GM19328 (cell line): Measurements from ENCODE around the gene NTF3.

Source experiments
- ATAC-seq: cut with Tn5 transposase; IDR thresholded peaks from one replicate; pipeline ENCODE4 v1.9.1; 2021; ENCODE audit warnings: mild to moderate bottlenecking, moderate library complexity; ENCODE audit not compliant: unreplicated experiment

Gene NTF3

GRCh38 chr12:5509557-5509956, 77.6 kb downstream of the NTF3 start:
- no peak for ATAC-seq

- ATAC-seq, result no peak
These were observed 78.4 kb downstream of the NTF3 start for GRCh38 chr12:5510251-5510805.

GRCh38 chr12:5511256-5511643, 79.3 kb downstream of the NTF3 start:
- ATAC-seq, result no peak

- ATAC-seq, result no peak
These were observed 80.0 kb downstream of the NTF3 start for GRCh38 chr12:5511644-5512600.

GRCh38 chr12:5512601-5512970, 80.7 kb downstream of the NTF3 start:
- no peak for ATAC-seq

- ATAC-seq, result no peak
These were observed 81.5 kb downstream of the NTF3 start for GRCh38 chr12:5513406-5513805.

- no peak for ATAC-seq
These were observed 82.1 kb downstream of the NTF3 start for GRCh38 chr12:5514016-5514415.

GRCh38 chr12:5514545-5514944, 82.6 kb downstream of the NTF3 start:
- no peak for ATAC-seq

- ATAC-seq, result no peak
These were observed 83.5 kb downstream of the NTF3 start for GRCh38 chr12:5515458-5515857.

GRCh38 chr12:5516371-5517241, 84.7 kb downstream of the NTF3 start:
- ATAC-seq, result no peak

- no peak for ATAC-seq
These were observed 86.9 kb downstream of the NTF3 start for GRCh38 chr12:5518584-5519365.

GRCh38 chr12:5520037-5520436, 88.1 kb downstream of the NTF3 start:
- no peak for ATAC-seq

GRCh38 chr12:5520831-5521230, 88.9 kb downstream of the NTF3 start:
- ATAC-seq, result no peak

- no peak for ATAC-seq
These were observed 89.8 kb downstream of the NTF3 start for GRCh38 chr12:5521456-5522325.

GRCh38 chr12:5522432-5523335, 90.8 kb downstream of the NTF3 start:
- no peak for ATAC-seq

GRCh38 chr12:5523396-5524115, 91.6 kb downstream of the NTF3 start:
- ATAC-seq, result no peak

- ATAC-seq, result no peak
These were observed 92.3 kb downstream of the NTF3 start for GRCh38 chr12:5524116-5524768.
